Hematopoietic multipotent progenitor cell treated with erythropoietin and hydrocortisone succinate and interleukin-3 and kit ligand, for 6 days (in vitro differentiated cells): ENCODE results near the gene ANKRD61.
"Not testable (repeated sequence)": the region's sequence is repeated elsewhere in the genome, so short reads cannot be mapped to it uniquely, and the experiment has no call there.

Experiments
- DNase-seq: peaks from one replicate; pipeline ENCODE4 v3.0.0-alpha.2; 2015

The ANKRD61 gene

GRCh38 chr7:6032167-6032566, 991 bp downstream of the ANKRD61 start:
- peak; percentile 97 for DNase-seq

- peak; percentile 48 for DNase-seq
Measured at GRCh38 chr7:6032641-6033040, 1.5 kb downstream of the ANKRD61 start.

GRCh38 chr7:6035165-6035564, 4.0 kb downstream of the ANKRD61 start:
- no peak for DNase-seq

GRCh38 chr7:6035686-6036085, 4.5 kb downstream of the ANKRD61 start:
- no peak for DNase-seq

GRCh38 chr7:6049780-6050179, 18.6 kb downstream of the ANKRD61 start:
- no peak for DNase-seq

- not testable (repeated sequence) for DNase-seq
Measured at GRCh38 chr7:6051185-6051584, 20.0 kb downstream of the ANKRD61 start.

GRCh38 chr7:6056616-6057015, 25.4 kb downstream of the ANKRD61 start:
- DNase-seq = peak; percentile 92

- no peak for DNase-seq
Measured at GRCh38 chr7:6057316-6058129, 26.3 kb downstream of the ANKRD61 start.

- DNase-seq = not testable (repeated sequence)
Measured at GRCh38 chr7:6059941-6060340, 28.8 kb downstream of the ANKRD61 start.

- no peak for DNase-seq
Measured at GRCh38 chr7:6071406-6071805, 40.2 kb downstream of the ANKRD61 start.

GRCh38 chr7:6074612-6075380, 43.6 kb downstream of the ANKRD61 start:
- no peak for DNase-seq

GRCh38 chr7:6078548-6078947, 47.4 kb downstream of the ANKRD61 start:
- DNase-seq = peak; percentile 35

- not testable (repeated sequence) for DNase-seq
Measured at GRCh38 chr7:6083047-6083446, 51.9 kb downstream of the ANKRD61 start.
